HFFc6 (cell line): Measurements from ENCODE around the gene BCR. TPM values are rescaled to one million over a fixed set of nuclear protein-coding genes. Genes with fewer than 3 reads are reported as not detected.

ENCODE experiments used
- DNase-seq: peaks from one replicate; pipeline ENCODE4 v3.0.0-alpha.2; 2018
- H3K27ac Mint-ChIP-seq: 2 replicates; pipeline ENCODE4 v1.8.0; 2020; ENCODE audit warnings: mild to moderate bottlenecking, mixed read lengths
- H3K27me3 Mint-ChIP-seq: 2 replicates; pipeline ENCODE4 v1.8.0; 2021; ENCODE audit warnings: mild to moderate bottlenecking, moderate library complexity, mixed read lengths; ENCODE audit not compliant: insufficient read depth
- H3K36me3 Mint-ChIP-seq: 2 replicates; pipeline ENCODE4 v1.8.0; 2021; ENCODE audit warnings: low read depth, mixed read lengths
- H3K4me1 Mint-ChIP-seq: 2 replicates; pipeline ENCODE4 v1.8.0; 2020; ENCODE audit warnings: low read depth, mixed read lengths
- H3K4me3 Mint-ChIP-seq: 2 replicates; pipeline ENCODE4 v1.8.0; 2020; ENCODE audit warnings: mild to moderate bottlenecking, moderate library complexity, mixed read lengths
- H3K9me3 Mint-ChIP-seq: 2 replicates; pipeline ENCODE4 v1.8.0; 2020; ENCODE audit warnings: mild to moderate bottlenecking, mixed read lengths
- CTCF ChIP-seq: fragments of 200-600 bp; sonication (generic); IDR thresholded peaks from 2 replicates; pipeline ENCODE4 v1.5.0; 2021; ENCODE audit warnings: antibody characterized with exemption, mild to moderate bottlenecking
- total RNA-seq, 6 experiments: library from RNA; stranded (reverse); fragmentation: NEBNext Ultra II Directional; extraction: Animal tissue kit (Norgen Biotek cat#: 25700); gene quantifications; 2 replicates in 1 of 6; 3 replicates in 5 of 6; pipeline ENCODE4 v1.2.3, GENCODE V29; 2021

Gene BCR
- total RNA-seq, 6 experiments from 2014 or later = 28.0 to 41.3 (median 31.3) TPM

- TF ChIP-seq CTCF = no peak
- DNase-seq = peak; percentile 58
- H3K4me3 Mint-ChIP-seq = no peak overlapping the region
- peaks cover 6% of the 10 kb centered on the region for H3K36me3 Mint-ChIP-seq
- no peaks in the 10 kb centered on the region for H3K9me3 Mint-ChIP-seq
- peak overlapping the region; percentile 31 for H3K27ac Mint-ChIP-seq
- H3K27me3 Mint-ChIP-seq = peaks cover 5% of the 10 kb centered on the region
- H3K4me1 Mint-ChIP-seq = peaks cover 23% of the 10 kb centered on the region
Observed at GRCh38 chr22:23285734-23286133, 105.4 kb downstream of the BCR start.

- H3K36me3 Mint-ChIP-seq = peaks cover 6% of the 10 kb centered on the region
- H3K9me3 Mint-ChIP-seq = no peaks in the 10 kb centered on the region
- H3K4me1 Mint-ChIP-seq = peaks cover 23% of the 10 kb centered on the region
- H3K27ac Mint-ChIP-seq = no peak overlapping the region
- no peak for TF ChIP-seq CTCF
- no peak for DNase-seq
- H3K4me3 Mint-ChIP-seq = no peak overlapping the region
- H3K27me3 Mint-ChIP-seq = peaks cover 5% of the 10 kb centered on the region
Observed at GRCh38 chr22:23286296-23286695, 106.0 kb downstream of the BCR start.

GRCh38 chr22:23287136-23288095 lies 107.1 kb downstream of the BCR start:
- no peaks in the 10 kb centered on the region for H3K9me3 Mint-ChIP-seq

GRCh38 chr22:23288301-23289129 lies 108.2 kb downstream of the BCR start:
- no peak for TF ChIP-seq CTCF
- H3K4me3 Mint-ChIP-seq = no peak overlapping the region
- no peaks in the 10 kb centered on the region for H3K9me3 Mint-ChIP-seq
- H3K36me3 Mint-ChIP-seq = peaks cover 6% of the 10 kb centered on the region
- no peak overlapping the region for H3K27ac Mint-ChIP-seq
- peaks cover 16% of the 10 kb centered on the region for H3K4me1 Mint-ChIP-seq
- DNase-seq = no peak
- H3K27me3 Mint-ChIP-seq = peaks cover 3% of the 10 kb centered on the region

More at GRCh38 chr22:23287136-23288095, 107.1 kb downstream of the BCR start:
- no peak for DNase-seq
- no peak overlapping the region for H3K4me3 Mint-ChIP-seq
- peaks cover 16% of the 10 kb centered on the region for H3K4me1 Mint-ChIP-seq
- peaks cover 5% of the 10 kb centered on the region for H3K27me3 Mint-ChIP-seq
- peaks cover 6% of the 10 kb centered on the region for H3K36me3 Mint-ChIP-seq
- no peak for TF ChIP-seq CTCF
- peak overlapping the region; percentile 42; the same call in 1 of the 2 replicates for H3K27ac Mint-ChIP-seq

GRCh38 chr22:23289130-23289503 lies 108.8 kb downstream of the BCR start:
- Mint-ChIP-seq H3K4me1 (peaks cover 16% of the 10 kb centered on the region), H3K4me3 (no peak overlapping the region), H3K27me3 (peaks cover 2% of the 10 kb centered on the region), H3K9me3 (no peaks in the 10 kb centered on the region), H3K36me3 (peaks cover 6% of the 10 kb centered on the region), H3K27ac (no peak overlapping the region)
- DNase-seq = no peak
- TF ChIP-seq CTCF = no peak
